Endodermal cell (in vitro differentiated cells): ENCODE data around the gene HDAC4. TPM values are rescaled to one million over a fixed set of nuclear protein-coding genes. Genes with fewer than 3 reads are reported as not detected.
A peak's percentile ranks its signal among the peaks of the same experiment; 100 is the strongest.

Experiments
- DNase-seq: peaks from one replicate; pipeline ENCODE4 v3.0.0-alpha.2; 2017
- H3K27ac ChIP-seq: 2 replicates; pipeline ENCODE4 v1.5.1; 2013; ENCODE audit warnings: mild to moderate bottlenecking, low read depth, low read length, moderate library complexity
- H3K27me3 ChIP-seq: 2 replicates; pipeline ENCODE4 v1.6.1; 2013; ENCODE audit warnings: mild to moderate bottlenecking, low read length, moderate library complexity; ENCODE audit not compliant: insufficient read depth, control insufficient read depth, poor library complexity, severe bottlenecking
- H3K36me3 ChIP-seq: 2 replicates; pipeline ENCODE4 v1.7.0; 2013; ENCODE audit warnings: mild to moderate bottlenecking, low read length, moderate library complexity; ENCODE audit not compliant: control insufficient read depth, insufficient read depth
- H3K4me1 ChIP-seq: one replicate; pipeline ENCODE4 v1.7.0; 2013; ENCODE audit warnings: low read length; ENCODE audit not compliant: control insufficient read depth, insufficient read depth
- H3K4me3 ChIP-seq: 2 replicates; pipeline ENCODE4 v1.5.1; 2013; ENCODE audit warnings: mild to moderate bottlenecking, low read length, moderate library complexity
- H3K9ac ChIP-seq: 2 replicates; pipeline ENCODE4 v1.6.1; 2013; ENCODE audit warnings: mild to moderate bottlenecking, low read length, moderate library complexity; ENCODE audit not compliant: poor library complexity, severe bottlenecking; ENCODE audit errors: extremely low read depth
- H3K9me3 ChIP-seq: 2 replicates; pipeline ENCODE4 v1.6.1; 2013; ENCODE audit warnings: mild to moderate bottlenecking, low read length, moderate library complexity; ENCODE audit not compliant: control insufficient read depth
- H3K27ac Mint-ChIP-seq: 2 replicates; pipeline ENCODE4 v1.8.0; 2020; ENCODE audit warnings: mixed read lengths
- H3K27me3 Mint-ChIP-seq: 2 replicates; pipeline ENCODE4 v1.8.0; 2021; ENCODE audit warnings: mild to moderate bottlenecking, mixed read lengths; ENCODE audit not compliant: insufficient read depth
- H3K36me3 Mint-ChIP-seq: 2 replicates; pipeline ENCODE4 v1.8.0; 2020; ENCODE audit warnings: low read depth, mixed read lengths
- H3K4me1 Mint-ChIP-seq: 2 replicates; pipeline ENCODE4 v1.8.0; 2020; ENCODE audit warnings: mixed read lengths
- H3K4me3 Mint-ChIP-seq: 2 replicates; pipeline ENCODE4 v1.8.0; 2020; ENCODE audit warnings: mild to moderate bottlenecking, moderate library complexity, mixed read lengths
- H3K9me3 Mint-ChIP-seq: 2 replicates; pipeline ENCODE4 v1.8.0; 2020; ENCODE audit warnings: mild to moderate bottlenecking, mixed read lengths
- CTCF ChIP-seq: fragments of 200-600 bp; sonication (generic); conservative IDR thresholded peaks from 2 replicates; pipeline ENCODE4 v1.5.0; 2021; ENCODE audit warnings: antibody characterized with exemption, mild to moderate bottlenecking
- WGBS, 2 experiments: methylation state at CpG; one replicate each; pipeline versions ENCODE4 v1.1.5 to v1.1.7; 2013; ENCODE audit warnings: missing lambda C conversion rate in 2 of 2, mixed read lengths in 1 of 2; ENCODE audit not compliant: insufficient coverage in 1 of 2, insufficient read length in 1 of 2; 5-methylcytosine and 5-hydroxymethylcytosine counted together
- total RNA-seq, 2 donors: library from RNA; stranded (reverse); fragmentation: NEBNext Ultra II Directional in 1 of 2; extraction: Animal tissue kit (Norgen Biotek cat#: 25700) in 1 of 2; gene quantifications; 2 replicates in 1 of 2; 3 replicates in 1 of 2; pipeline ENCODE4 v1.2.1, GENCODE V29; 2021

Gene HDAC4
- total RNA-seq, 2 donors from 2014 or later: 45.7 to 51.2 TPM

DNA sequence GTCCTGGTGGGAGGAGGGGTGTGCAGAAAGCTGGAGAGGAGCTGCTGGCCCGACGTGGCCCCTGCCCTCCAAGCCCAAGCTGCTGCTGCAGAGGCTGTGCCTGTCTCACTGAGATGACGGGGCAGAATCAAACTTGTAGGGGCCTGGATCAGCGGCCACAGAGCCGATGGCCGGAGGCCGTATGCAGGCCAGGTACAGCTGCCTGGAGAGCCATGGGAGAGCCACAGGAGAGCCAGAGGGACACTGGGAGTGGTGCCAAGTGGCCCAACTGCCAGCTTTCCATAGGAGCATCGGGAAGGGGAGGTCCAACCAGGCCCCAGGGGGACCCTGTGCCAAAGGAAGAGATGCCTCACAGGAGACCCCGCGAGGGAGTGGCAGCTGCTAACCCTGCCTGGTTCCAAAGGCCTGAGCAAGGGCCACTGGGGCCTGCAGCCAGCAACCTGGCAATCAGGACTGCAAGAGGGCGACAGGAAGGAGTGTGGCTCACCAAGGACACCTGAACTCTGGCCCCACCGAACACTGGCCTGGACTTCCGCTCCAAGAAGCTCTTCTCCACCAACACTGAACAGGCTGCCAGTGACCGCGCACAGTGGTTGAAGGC lies 70.7 kb downstream of the HDAC4 start:
- no peak overlapping the region for H3K4me3 Mint-ChIP-seq
- Histone ChIP-seq H3K27ac (no peak overlapping the region), H3K9me3 (no peaks in the 10 kb centered on the region), H3K4me3 (no peak overlapping the region), H3K4me1 (no peaks in the 10 kb centered on the region), H3K36me3 (no peaks in the 10 kb centered on the region), H3K27me3 (no peaks in the 10 kb centered on the region), H3K9ac (no peak overlapping the region)
- no peaks in the 10 kb centered on the region for H3K9me3 Mint-ChIP-seq
- peaks cover 4% of the 10 kb centered on the region for H3K36me3 Mint-ChIP-seq
- 87 to 95% methylated on average over 9 to 15 of the region's 15 CpGs for WGBS, 2 experiments
- DNase-seq: no peak
- H3K27me3 Mint-ChIP-seq: no peaks in the 10 kb centered on the region
- peak overlapping the region; percentile 58 for H3K27ac Mint-ChIP-seq
- H3K4me1 Mint-ChIP-seq: no peaks in the 10 kb centered on the region
- no peak for TF ChIP-seq CTCF

DNA sequence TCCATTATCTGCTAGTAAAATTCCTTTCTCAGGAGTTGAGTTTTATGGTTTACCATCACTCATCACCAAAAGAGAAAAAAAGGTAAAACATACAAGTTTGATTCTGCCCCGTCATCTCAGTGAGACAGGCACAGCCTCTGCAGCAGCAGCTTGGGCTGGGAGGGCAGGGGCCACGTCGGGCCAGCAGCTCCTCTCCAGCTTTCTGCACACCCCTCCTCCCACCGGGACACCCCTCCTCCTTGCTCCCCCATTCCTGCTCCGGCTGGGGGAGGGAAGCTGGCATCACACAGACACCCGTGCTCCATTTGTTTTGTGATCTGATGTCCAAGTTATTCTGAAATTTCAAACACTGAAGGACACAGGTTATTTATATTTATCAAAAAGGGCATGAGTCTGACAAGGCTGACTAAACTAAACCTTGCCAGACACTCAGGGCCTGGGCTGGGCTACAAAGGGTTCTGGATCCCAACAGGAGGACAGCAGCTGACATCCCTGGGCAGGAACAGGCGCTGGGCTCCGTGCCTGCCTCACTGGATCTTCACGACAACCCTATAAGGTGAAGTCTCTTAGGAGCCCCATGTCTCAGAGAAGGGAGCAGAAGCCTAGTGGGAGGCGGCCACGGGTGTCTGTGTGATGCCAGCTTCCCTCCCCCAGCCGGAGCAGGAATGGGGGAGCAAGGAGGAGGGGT lies 71.4 kb downstream of the HDAC4 start:
- Histone ChIP-seq H3K4me1 (peaks cover 2% of the 10 kb centered on the region), H3K4me3 (no peak overlapping the region), H3K9ac (no peak overlapping the region), H3K27ac (no peak overlapping the region), H3K36me3 (no peaks in the 10 kb centered on the region), H3K27me3 (no peaks in the 10 kb centered on the region), H3K9me3 (no peaks in the 10 kb centered on the region)
- H3K4me3 Mint-ChIP-seq: no peak overlapping the region
- no peaks in the 10 kb centered on the region for H3K9me3 Mint-ChIP-seq
- 85 to 90% methylated on average over 2 to 10 of the region's 12 CpGs for WGBS, 2 experiments
- DNase-seq: peak; percentile 43
- peaks cover 5% of the 10 kb centered on the region for H3K36me3 Mint-ChIP-seq
- no peak for TF ChIP-seq CTCF
- peaks cover 4% of the 10 kb centered on the region for H3K4me1 Mint-ChIP-seq
- peak overlapping the region; percentile 71 for H3K27ac Mint-ChIP-seq
- no peaks in the 10 kb centered on the region for H3K27me3 Mint-ChIP-seq

- Histone ChIP-seq H3K27ac (peak overlapping the region; percentile 32), H3K4me3 (no peak overlapping the region), H3K4me1 (peaks cover 6% of the 10 kb centered on the region), H3K9me3 (no peaks in the 10 kb centered on the region), H3K27me3 (no peaks in the 10 kb centered on the region), H3K36me3 (no peaks in the 10 kb centered on the region), H3K9ac (no peak overlapping the region)
- WGBS, 2 experiments: 92 to 97% methylated on average over 14 to 19 of the region's 19 CpGs
- TF ChIP-seq CTCF: no peak
- DNase-seq: peak; percentile 55
- Mint-ChIP-seq H3K36me3 (peaks cover 5% of the 10 kb centered on the region), H3K9me3 (no peaks in the 10 kb centered on the region), H3K4me3 (no peak overlapping the region), H3K27me3 (no peaks in the 10 kb centered on the region), H3K27ac (peak overlapping the region; percentile 71), H3K4me1 (peaks cover 11% of the 10 kb centered on the region)
These were observed 72.2 kb downstream of the HDAC4 start for GRCh38 chr2:239328351-239329191.
